Measurements from ENCODE around the gene PRKCE.

The PRKCE gene

GRCh38 chr2:45965871-45966498 is 314.5 kb downstream of the PRKCE start:
- H3K36me3 ChIP-seq (ENCODE audit: control insufficient read depth in 2 of 2, insufficient read depth in 2 of 2, low read length in 2 of 2): no peaks in the 10 kb centered on the region
- H3K4me1 ChIP-seq (ENCODE audit: control insufficient read depth, insufficient read depth, low read length): peaks cover 32% of the 10 kb centered on the region

GRCh38 chr2:45968946-45969584 is 317.6 kb downstream of the PRKCE start:
- Histone ChIP-seq H3K4me3 (ENCODE audit: low read length in 2 of 2) (no peak overlapping the region), H3K27ac (ENCODE audit: low read length) (no peak overlapping the region), H3K27me3 (ENCODE audit: control insufficient read depth in 1 of 2, insufficient read depth in 2 of 2, low read length in 2 of 2) (no peaks in the 10 kb centered on the region), H3K4me1 (ENCODE audit: control insufficient read depth, insufficient read depth, low read length) (peaks cover 10% of the 10 kb centered on the region), H3K9me3 (ENCODE audit: control insufficient read depth in 2 of 2, low read length in 2 of 2) (no peaks in the 10 kb centered on the region), H3K9ac (ENCODE audit: low read length in 2 of 2) (no peak overlapping the region), H3K36me3 (ENCODE audit: control insufficient read depth in 2 of 2, insufficient read depth in 2 of 2, low read length in 2 of 2) (no peaks in the 10 kb centered on the region)

More at GRCh38 chr2:45965871-45966498, 314.5 kb downstream of the PRKCE start:
- Histone ChIP-seq H3K9ac (ENCODE audit: low read length in 2 of 2) (no peak overlapping the region), H3K27ac (ENCODE audit: low read length) (no peak overlapping the region), H3K4me3 (ENCODE audit: low read length in 2 of 2) (no peak overlapping the region), H3K27me3 (ENCODE audit: control insufficient read depth in 1 of 2, insufficient read depth in 2 of 2, low read length in 2 of 2) (no peaks in the 10 kb centered on the region), H3K9me3 (ENCODE audit: control insufficient read depth in 2 of 2, low read length in 2 of 2) (no peaks in the 10 kb centered on the region)

- Histone ChIP-seq H3K27me3 (ENCODE audit: control insufficient read depth in 1 of 2, insufficient read depth in 2 of 2, low read length in 2 of 2) (no peaks in the 10 kb centered on the region), H3K27ac (ENCODE audit: low read length) (no peak overlapping the region), H3K4me3 (ENCODE audit: low read length in 2 of 2) (no peak overlapping the region), H3K9ac (ENCODE audit: low read length in 2 of 2) (no peak overlapping the region), H3K36me3 (ENCODE audit: control insufficient read depth in 2 of 2, insufficient read depth in 2 of 2, low read length in 2 of 2) (peaks cover 0 to 4% of the 10 kb centered on the region in 2 donors), H3K9me3 (ENCODE audit: control insufficient read depth in 2 of 2, low read length in 2 of 2) (no peaks in the 10 kb centered on the region), H3K4me1 (ENCODE audit: control insufficient read depth, insufficient read depth, low read length) (peaks cover 4% of the 10 kb centered on the region)
These were observed 322.0 kb downstream of the PRKCE start for GRCh38 chr2:45973426-45973825.

GRCh38 chr2:45974056-45974455 is 322.6 kb downstream of the PRKCE start:
- H3K4me1 ChIP-seq (ENCODE audit: control insufficient read depth, insufficient read depth, low read length): peaks cover under 1% of the 10 kb centered on the region
- H3K9me3 ChIP-seq (ENCODE audit: control insufficient read depth in 2 of 2, low read length in 2 of 2): no peaks in the 10 kb centered on the region
- no peak overlapping the region for H3K4me3 ChIP-seq (ENCODE audit: low read length in 2 of 2)

GRCh38 chr2:45974762-45975408 is 323.4 kb downstream of the PRKCE start:
- no peak overlapping the region for H3K9ac ChIP-seq (ENCODE audit: low read length in 2 of 2)
- H3K27ac ChIP-seq (ENCODE audit: low read length): no peak overlapping the region
- peaks cover 0 to 4% of the 10 kb centered on the region in 2 donors for H3K36me3 ChIP-seq (ENCODE audit: control insufficient read depth in 2 of 2, insufficient read depth in 2 of 2, low read length in 2 of 2)
- no peaks in the 10 kb centered on the region for H3K27me3 ChIP-seq (ENCODE audit: control insufficient read depth in 1 of 2, insufficient read depth in 2 of 2, low read length in 2 of 2)
- H3K4me3 ChIP-seq (ENCODE audit: low read length in 2 of 2): no peak overlapping the region
- H3K9me3 ChIP-seq (ENCODE audit: control insufficient read depth in 2 of 2, low read length in 2 of 2): no peaks in the 10 kb centered on the region
- H3K4me1 ChIP-seq (ENCODE audit: control insufficient read depth, insufficient read depth, low read length): no peaks in the 10 kb centered on the region

More at GRCh38 chr2:45974056-45974455, 322.6 kb downstream of the PRKCE start:
- Histone ChIP-seq H3K9ac (ENCODE audit: low read length in 2 of 2) (no peak overlapping the region), H3K27me3 (ENCODE audit: control insufficient read depth in 1 of 2, insufficient read depth in 2 of 2, low read length in 2 of 2) (no peaks in the 10 kb centered on the region), H3K36me3 (ENCODE audit: control insufficient read depth in 2 of 2, insufficient read depth in 2 of 2, low read length in 2 of 2) (peaks cover 0 to 4% of the 10 kb centered on the region in 2 donors), H3K27ac (ENCODE audit: low read length) (no peak overlapping the region)

GRCh38 chr2:45975752-45976517 is 324.5 kb downstream of the PRKCE start:
- H3K27me3 ChIP-seq (ENCODE audit: control insufficient read depth in 1 of 2, insufficient read depth in 2 of 2, low read length in 2 of 2): no peaks in the 10 kb centered on the region
- peaks cover 0 to 6% of the 10 kb centered on the region in 2 donors for H3K36me3 ChIP-seq (ENCODE audit: control insufficient read depth in 2 of 2, insufficient read depth in 2 of 2, low read length in 2 of 2)
- no peaks in the 10 kb centered on the region for H3K4me1 ChIP-seq (ENCODE audit: control insufficient read depth, insufficient read depth, low read length)
- no peaks in the 10 kb centered on the region for H3K9me3 ChIP-seq (ENCODE audit: control insufficient read depth in 2 of 2, low read length in 2 of 2)
- H3K27ac ChIP-seq (ENCODE audit: low read length): no peak overlapping the region
- H3K9ac ChIP-seq (ENCODE audit: low read length in 2 of 2): no peak overlapping the region
- no peak overlapping the region for H3K4me3 ChIP-seq (ENCODE audit: low read length in 2 of 2)

GRCh38 chr2:45978302-45978859 is 326.9 kb downstream of the PRKCE start:
- Histone ChIP-seq H3K27me3 (ENCODE audit: control insufficient read depth in 1 of 2, insufficient read depth in 2 of 2, low read length in 2 of 2) (no peaks in the 10 kb centered on the region), H3K9ac (ENCODE audit: low read length in 2 of 2) (no peak overlapping the region), H3K4me3 (ENCODE audit: low read length in 2 of 2) (no peak overlapping the region), H3K9me3 (ENCODE audit: control insufficient read depth in 2 of 2, low read length in 2 of 2) (no peaks in the 10 kb centered on the region), H3K36me3 (ENCODE audit: control insufficient read depth in 2 of 2, insufficient read depth in 2 of 2, low read length in 2 of 2) (peaks cover 0 to 21% of the 10 kb centered on the region in 2 donors), H3K27ac (ENCODE audit: low read length) (no peak overlapping the region), H3K4me1 (ENCODE audit: control insufficient read depth, insufficient read depth, low read length) (no peaks in the 10 kb centered on the region)

GRCh38 chr2:45979065-45979464 is 327.6 kb downstream of the PRKCE start:
- Histone ChIP-seq H3K36me3 (ENCODE audit: control insufficient read depth in 2 of 2, insufficient read depth in 2 of 2, low read length in 2 of 2) (peaks cover 0 to 22% of the 10 kb centered on the region in 2 donors), H3K27me3 (ENCODE audit: control insufficient read depth in 1 of 2, insufficient read depth in 2 of 2, low read length in 2 of 2) (no peaks in the 10 kb centered on the region), H3K9ac (ENCODE audit: low read length in 2 of 2) (no peak overlapping the region), H3K9me3 (ENCODE audit: control insufficient read depth in 2 of 2, low read length in 2 of 2) (no peaks in the 10 kb centered on the region), H3K4me1 (ENCODE audit: control insufficient read depth, insufficient read depth, low read length) (no peaks in the 10 kb centered on the region), H3K27ac (ENCODE audit: low read length) (no peak overlapping the region), H3K4me3 (ENCODE audit: low read length in 2 of 2) (no peak overlapping the region)

- Histone ChIP-seq H3K9me3 (ENCODE audit: control insufficient read depth in 2 of 2, low read length in 2 of 2) (no peaks in the 10 kb centered on the region), H3K27ac (ENCODE audit: low read length) (no peak overlapping the region), H3K4me3 (ENCODE audit: low read length in 2 of 2) (no peak overlapping the region), H3K9ac (ENCODE audit: low read length in 2 of 2) (no peak overlapping the region), H3K36me3 (ENCODE audit: control insufficient read depth in 2 of 2, insufficient read depth in 2 of 2, low read length in 2 of 2) (peaks cover 3 to 29% of the 10 kb centered on the region in 2 donors), H3K27me3 (ENCODE audit: control insufficient read depth in 1 of 2, insufficient read depth in 2 of 2, low read length in 2 of 2) (no peaks in the 10 kb centered on the region), H3K4me1 (ENCODE audit: control insufficient read depth, insufficient read depth, low read length) (no peaks in the 10 kb centered on the region)
These were observed 328.8 kb downstream of the PRKCE start for GRCh38 chr2:45980161-45980865.
